Osteocyte (in vitro differentiated cells): ENCODE results near the gene ASIC4. TPM values are rescaled to one million over a fixed set of nuclear protein-coding genes. Genes with fewer than 3 reads are reported as not detected.

Experiments used
- DNase-seq: peaks from one replicate; pipeline ENCODE4 v3.0.0; 2021; ENCODE audit warnings: mixed read lengths; ENCODE audit not compliant: unreplicated experiment; ENCODE audit errors: extremely low spot score
- H3K27ac Mint-ChIP-seq: one replicate; pipeline ENCODE4 v1.8.0; 2021; ENCODE audit warnings: mild to moderate bottlenecking, mixed read lengths; ENCODE audit not compliant: unreplicated experiment
- H3K27me3 Mint-ChIP-seq: one replicate; pipeline ENCODE4 v1.8.0; 2021; ENCODE audit warnings: mixed read lengths; ENCODE audit not compliant: unreplicated experiment
- H3K36me3 Mint-ChIP-seq: one replicate; pipeline ENCODE4 v1.8.0; 2021; ENCODE audit warnings: mixed read lengths; ENCODE audit not compliant: unreplicated experiment
- H3K4me1 Mint-ChIP-seq: one replicate; pipeline ENCODE4 v1.8.0; 2021; ENCODE audit warnings: mixed read lengths; ENCODE audit not compliant: unreplicated experiment
- H3K4me3 Mint-ChIP-seq: one replicate; pipeline ENCODE4 v1.8.0; 2021; ENCODE audit warnings: mild to moderate bottlenecking, moderate library complexity, mixed read lengths; ENCODE audit not compliant: unreplicated experiment
- H3K9me3 Mint-ChIP-seq: one replicate; pipeline ENCODE4 v1.8.0; 2021; ENCODE audit warnings: mixed read lengths; ENCODE audit not compliant: unreplicated experiment
- long read RNA-seq: library from polyadenylated mRNA; unstranded; transcript quantifications from one replicate; pipeline ENCODE4 v2.0.0, GENCODE V29; 2021
- total RNA-seq: library from RNA; stranded (reverse); gene quantifications from 2 replicates; pipeline ENCODE4 v1.2.1, GENCODE V29; 2021
- TF ChIP-seq, protein P1 (sequence below): fragments of 200-600 bp; sonication (generic); IDR thresholded peaks from 2 replicates; pipeline ENCODE4 v1.5.0; 2021; ENCODE audit warnings: antibody characterized with exemption, mild to moderate bottlenecking, moderate library complexity

The ASIC4 gene
- total RNA-seq: 0.11 and 0.13 TPM in 2 replicates
- long read RNA-seq: 0 reads

- no peak within 1 kb of the TSS for H3K4me3 Mint-ChIP-seq
- H3K9me3 Mint-ChIP-seq: no peaks in the 10 kb centered on the region
- H3K27ac Mint-ChIP-seq: no peak within 1 kb of the TSS
- peaks cover 25% of the 10 kb centered on the region for H3K4me1 Mint-ChIP-seq
- TF ChIP-seq, protein P1, sequence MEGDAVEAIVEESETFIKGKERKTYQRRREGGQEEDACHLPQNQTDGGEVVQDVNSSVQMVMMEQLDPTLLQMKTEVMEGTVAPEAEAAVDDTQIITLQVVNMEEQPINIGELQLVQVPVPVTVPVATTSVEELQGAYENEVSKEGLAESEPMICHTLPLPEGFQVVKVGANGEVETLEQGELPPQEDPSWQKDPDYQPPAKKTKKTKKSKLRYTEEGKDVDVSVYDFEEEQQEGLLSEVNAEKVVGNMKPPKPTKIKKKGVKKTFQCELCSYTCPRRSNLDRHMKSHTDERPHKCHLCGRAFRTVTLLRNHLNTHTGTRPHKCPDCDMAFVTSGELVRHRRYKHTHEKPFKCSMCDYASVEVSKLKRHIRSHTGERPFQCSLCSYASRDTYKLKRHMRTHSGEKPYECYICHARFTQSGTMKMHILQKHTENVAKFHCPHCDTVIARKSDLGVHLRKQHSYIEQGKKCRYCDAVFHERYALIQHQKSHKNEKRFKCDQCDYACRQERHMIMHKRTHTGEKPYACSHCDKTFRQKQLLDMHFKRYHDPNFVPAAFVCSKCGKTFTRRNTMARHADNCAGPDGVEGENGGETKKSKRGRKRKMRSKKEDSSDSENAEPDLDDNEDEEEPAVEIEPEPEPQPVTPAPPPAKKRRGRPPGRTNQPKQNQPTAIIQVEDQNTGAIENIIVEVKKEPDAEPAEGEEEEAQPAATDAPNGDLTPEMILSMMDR: no peak
- H3K36me3 Mint-ChIP-seq: no peaks in the 10 kb centered on the region
- DNase-seq: no peak
- peaks cover 66% of the 10 kb centered on the region for H3K27me3 Mint-ChIP-seq
Observed at GRCh38 chr2:219514196-219514761, at the start of gene ASIC4. TSS of gene ASIC4 (plus strand) at chr2:219514482. CDS start at chr2:219514725, 243 bp downstream.

DNA sequence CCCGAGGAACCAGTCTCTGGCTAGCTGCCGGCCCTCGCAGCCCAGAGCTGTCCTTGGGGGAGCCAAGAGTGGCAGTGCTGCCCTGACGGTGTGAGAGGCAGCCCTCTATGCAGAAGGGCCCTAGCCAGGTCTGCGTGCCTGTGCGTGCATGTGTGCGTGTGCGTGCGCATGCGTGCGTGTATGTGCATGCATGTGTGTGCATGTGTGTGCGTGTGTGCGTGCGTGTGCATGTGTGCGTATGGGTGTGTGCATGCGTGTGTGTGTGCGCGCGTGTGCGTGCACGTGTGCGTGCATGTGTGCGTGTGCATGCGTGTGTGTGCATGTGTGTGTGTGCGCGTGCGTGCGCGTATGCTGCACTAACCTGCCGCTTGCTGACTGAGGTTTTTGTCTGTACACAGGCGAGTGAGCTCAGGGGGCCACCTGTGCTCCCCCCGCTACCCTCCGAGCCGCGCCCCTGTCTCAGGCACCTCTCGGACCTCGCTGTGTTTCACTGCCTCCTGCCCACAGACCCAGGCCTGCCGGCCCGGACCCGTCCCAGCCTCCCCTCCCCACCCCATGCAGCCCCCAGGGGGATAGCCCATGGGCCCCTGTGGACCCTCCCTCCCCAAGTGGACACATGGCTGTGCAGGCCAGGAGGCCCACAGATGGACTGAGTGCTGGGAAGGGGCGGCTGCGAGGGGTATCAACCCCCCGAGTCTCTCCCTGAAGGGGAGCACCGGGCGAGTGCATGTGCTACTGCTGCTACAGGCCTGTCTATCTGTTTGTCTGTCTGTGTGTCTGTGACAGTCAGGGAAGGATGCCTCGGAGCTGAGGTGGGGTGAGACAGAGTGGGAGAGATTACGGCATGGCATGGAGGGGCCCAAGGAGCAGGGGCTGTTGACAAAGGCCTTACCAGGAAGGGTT lies 48.4 kb upstream of the ASIC4 start:
- no peak for DNase-seq
- no peaks in the 10 kb centered on the region for H3K27me3 Mint-ChIP-seq
- H3K27ac Mint-ChIP-seq: no peak overlapping the region
- H3K4me1 Mint-ChIP-seq: peaks cover 16% of the 10 kb centered on the region
- no peak overlapping the region for H3K4me3 Mint-ChIP-seq
- H3K9me3 Mint-ChIP-seq: no peaks in the 10 kb centered on the region
- TF ChIP-seq, protein P1: no peak
- no peaks in the 10 kb centered on the region for H3K36me3 Mint-ChIP-seq

DNA sequence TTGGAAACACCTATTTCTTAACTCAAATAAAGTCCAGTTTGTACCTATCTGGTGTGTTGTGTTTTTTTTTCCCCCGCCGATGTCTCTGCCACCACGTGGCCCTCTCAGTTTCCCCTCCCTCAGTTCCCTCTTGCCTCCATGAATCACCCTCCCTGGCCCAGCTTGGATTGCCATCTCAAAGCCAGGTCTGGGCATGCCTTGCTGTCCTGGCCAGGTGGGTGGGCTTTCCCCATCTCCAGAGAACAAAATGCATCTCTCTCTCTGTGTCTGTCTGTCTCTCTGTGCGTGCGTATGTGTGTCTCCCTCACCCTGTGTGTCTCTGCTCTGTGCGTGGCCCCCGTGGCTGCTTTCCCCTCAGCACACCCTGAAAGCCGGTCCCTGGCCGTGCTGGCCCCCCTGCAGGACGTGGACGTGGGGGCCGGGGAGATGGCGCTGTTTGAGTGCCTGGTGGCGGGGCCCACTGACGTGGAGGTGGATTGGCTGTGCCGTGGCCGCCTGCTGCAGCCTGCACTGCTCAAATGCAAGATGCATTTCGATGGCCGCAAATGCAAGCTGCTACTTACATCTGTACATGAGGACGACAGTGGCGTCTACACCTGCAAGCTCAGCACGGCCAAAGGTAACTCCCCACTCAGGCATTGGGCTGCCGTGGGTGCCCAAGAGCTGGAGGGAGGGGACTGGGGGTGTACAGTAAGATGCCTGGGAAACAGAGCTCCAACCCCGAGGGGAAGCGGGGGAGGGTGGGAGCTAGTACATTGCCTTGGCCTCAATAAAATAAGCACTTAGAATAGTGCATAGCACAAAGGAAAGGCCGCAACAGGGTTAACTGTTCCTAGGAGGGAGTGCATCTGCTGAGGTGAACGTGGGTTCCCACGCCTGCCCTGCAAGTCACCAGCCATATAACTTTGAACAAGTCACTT lies 47.2 kb upstream of the ASIC4 start:
- H3K4me3 Mint-ChIP-seq: no peak overlapping the region
- H3K27ac Mint-ChIP-seq: no peak overlapping the region
- H3K36me3 Mint-ChIP-seq: no peaks in the 10 kb centered on the region
- no peaks in the 10 kb centered on the region for H3K9me3 Mint-ChIP-seq
- peaks cover 8% of the 10 kb centered on the region for H3K4me1 Mint-ChIP-seq
- DNase-seq: no peak
- no peaks in the 10 kb centered on the region for H3K27me3 Mint-ChIP-seq
- TF ChIP-seq, protein P1: no peak

- TF ChIP-seq, protein P1: no peak
- H3K36me3 Mint-ChIP-seq: no peaks in the 10 kb centered on the region
- no peaks in the 10 kb centered on the region for H3K27me3 Mint-ChIP-seq
- DNase-seq: no peak
- no peak overlapping the region for H3K27ac Mint-ChIP-seq
- no peak overlapping the region for H3K4me3 Mint-ChIP-seq
- no peaks in the 10 kb centered on the region for H3K9me3 Mint-ChIP-seq
- H3K4me1 Mint-ChIP-seq: peaks cover 7% of the 10 kb centered on the region
Observed at GRCh38 chr2:219467736-219468075, 46.6 kb upstream of the ASIC4 start.
